ENCODE measurements around the gene SAP30BP. TPM values are rescaled to one million over a fixed set of nuclear protein-coding genes. Genes with fewer than 3 reads are reported as not detected.

SAP30BP gene
- total and polyA plus RNA-seq, 8 donors: 24.6 to 154 (median 72.9) TPM

DNA sequence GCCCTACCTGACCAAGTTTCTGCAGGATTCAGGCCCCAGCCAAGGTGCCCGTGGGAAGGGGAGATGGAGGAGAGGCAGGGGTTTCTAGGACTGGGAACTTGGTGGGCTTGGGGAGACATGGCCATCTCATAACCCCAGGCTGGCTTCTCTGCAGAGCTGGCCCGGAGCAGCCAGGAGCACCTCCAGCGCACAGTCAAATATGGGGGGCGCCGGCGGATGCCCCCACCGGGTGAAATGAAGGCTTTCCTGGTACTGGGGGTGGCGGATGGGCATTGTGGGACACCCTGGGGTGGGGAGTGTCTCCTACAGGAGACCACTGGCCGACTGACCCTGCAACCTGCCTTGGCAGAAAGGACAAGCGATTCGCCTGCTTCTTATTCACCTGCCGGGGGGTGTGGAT is 43.1 kb upstream of the SAP30BP start:
- Histone ChIP-seq H3K4me1 (no peaks in the 10 kb centered on the region), H3K27ac (no peak overlapping the region), H3K27me3 (no peaks in the 10 kb centered on the region), H3K9me3 (no peaks in the 10 kb centered on the region), H3K36me3 (peaks cover 21 to 100% (median 91%) of the 10 kb centered on the region in 4 donors), H3K4me3 (no peak overlapping the region)
- DNase-seq: no peak
- intact Hi-C loops (cut with DNase I; ENCODE audit: low total_unique reads): no loop called here
- TF ChIP-seq POLR2AphosphoS5 (IDR thresholded peaks at IDR 0.05): no peak
- TF ChIP-seq CTCF (IDR thresholded peaks at IDR 0.05): no peak
- TF ChIP-seq POLR2A (IDR thresholded peaks at IDR 0.05): no peak
- TF ChIP-seq EP300 (IDR thresholded peaks at IDR 0.05): no peak
- WGBS, 5 donors: 85 to 90% (median 90%) methylated on average over 12 of the region's 12 CpGs

DNA sequence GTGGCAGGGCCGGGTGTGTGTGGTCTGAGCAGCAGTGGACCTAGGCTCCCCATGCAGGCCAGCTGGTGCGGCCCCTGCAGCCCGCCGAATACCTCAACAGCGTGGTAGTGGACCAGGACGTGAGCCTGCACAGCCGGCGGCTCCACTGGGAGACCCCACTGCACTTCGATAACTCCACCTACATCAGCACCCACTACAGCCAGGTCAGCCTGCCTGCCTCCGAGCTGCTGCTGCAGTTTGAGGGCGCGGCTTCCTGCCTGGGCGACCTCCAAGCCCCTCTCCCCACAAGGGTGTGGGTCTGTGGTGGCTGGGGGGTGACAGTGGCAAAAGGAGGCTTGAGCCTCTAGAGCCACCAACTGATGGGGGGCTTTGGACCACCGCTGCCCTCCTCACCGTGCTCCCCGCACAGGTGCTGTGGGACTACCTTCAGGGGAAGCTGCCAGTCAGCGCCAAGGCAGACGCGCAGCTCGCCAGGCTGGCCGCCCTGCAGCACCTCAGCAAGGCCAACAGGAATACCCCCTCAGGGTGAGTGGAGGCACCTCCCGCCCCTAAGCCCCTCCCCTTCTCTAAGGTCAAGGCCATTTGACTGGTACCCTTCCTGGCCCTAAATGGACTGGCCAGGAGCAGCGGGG is 42.3 kb upstream of the SAP30BP start:
- Histone ChIP-seq H3K4me1 (no peaks in the 10 kb centered on the region), H3K27me3 (no peaks in the 10 kb centered on the region), H3K27ac (no peak overlapping the region), H3K36me3 (peaks cover 22 to 99% (median 90%) of the 10 kb centered on the region in 4 donors), H3K4me3 (no peak overlapping the region), H3K9me3 (no peaks in the 10 kb centered on the region)
- intact Hi-C loops (cut with DNase I; ENCODE audit: low total_unique reads): no loop called here
- TF ChIP-seq CTCF (IDR thresholded peaks at IDR 0.05): no peak
- TF ChIP-seq POLR2AphosphoS5 (IDR thresholded peaks at IDR 0.05): no peak
- TF ChIP-seq EP300 (IDR thresholded peaks at IDR 0.05): no peak
- no peak for TF ChIP-seq POLR2A (IDR thresholded peaks at IDR 0.05)
- DNase-seq: no peak
- WGBS, 5 donors: 82 to 96% (median 86%) methylated on average over 9 to 23 of the region's 23 CpGs

DNA sequence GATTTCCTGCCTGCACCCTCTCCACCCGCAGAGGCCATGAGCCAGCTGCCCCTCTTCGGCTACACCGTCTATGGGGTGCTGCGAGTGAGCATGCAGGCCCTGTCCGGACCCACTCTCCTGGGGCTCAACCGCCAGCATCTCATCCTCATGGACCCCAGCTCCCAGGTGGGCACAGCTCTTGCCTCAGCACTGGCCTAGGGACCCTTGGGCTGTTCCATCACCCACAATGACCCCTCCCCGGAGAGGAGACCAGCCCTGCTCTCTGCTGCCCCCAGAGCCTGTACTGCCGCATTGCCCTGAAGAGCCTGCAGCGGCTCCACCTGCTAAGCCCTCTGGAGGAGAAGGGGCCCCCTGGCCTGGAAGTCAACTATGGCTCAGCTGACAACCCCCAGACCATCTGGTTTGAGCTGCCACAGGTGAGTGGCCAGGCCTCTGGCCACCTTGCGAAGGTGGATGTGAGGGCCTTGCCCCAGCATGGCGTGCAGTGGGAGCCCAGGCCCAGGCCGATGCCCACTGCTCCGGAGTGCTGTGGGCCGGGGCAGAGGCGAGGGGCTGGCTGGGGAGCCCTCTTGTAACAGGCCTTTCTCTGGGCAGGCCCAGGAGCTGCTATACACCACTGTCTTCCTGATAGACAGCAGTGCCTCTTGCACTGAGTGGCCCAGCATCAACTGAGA is 41.2 kb upstream of the SAP30BP start:
- H3K4me3 ChIP-seq: no peak overlapping the region
- DNase-seq: peak in 1 of 2 donors; percentile 70
- no peak overlapping the region for H3K27ac ChIP-seq
- no peaks in the 10 kb centered on the region for H3K4me1 ChIP-seq
- intact Hi-C loops (cut with DNase I; ENCODE audit: low total_unique reads): no loop called here
- peaks cover 22 to 99% (median 90%) of the 10 kb centered on the region in 4 donors for H3K36me3 ChIP-seq
- H3K27me3 ChIP-seq: no peaks in the 10 kb centered on the region
- WGBS, 5 donors: 82 to 86% (median 84%) methylated on average over 12 to 15 of the region's 15 CpGs
- TF ChIP-seq EP300 (IDR thresholded peaks at IDR 0.05): no peak
- peak in 4 of 7 experiments; percentile 28 to 45 (median 34) for TF ChIP-seq CTCF (IDR thresholded peaks at IDR 0.05)
- H3K9me3 ChIP-seq: no peaks in the 10 kb centered on the region

GRCh38 chr17:75626496-75627038 is 40.6 kb upstream of the SAP30BP start:
- no peaks in the 10 kb centered on the region for H3K9me3 ChIP-seq
- DNase-seq: no peak
- no peaks in the 10 kb centered on the region for H3K27me3 ChIP-seq
- TF ChIP-seq EP300 (IDR thresholded peaks at IDR 0.05): no peak
- no peak for TF ChIP-seq CTCF (IDR thresholded peaks at IDR 0.05)
- no peak for TF ChIP-seq POLR2A (IDR thresholded peaks at IDR 0.05)
- no peak for TF ChIP-seq POLR2AphosphoS5 (IDR thresholded peaks at IDR 0.05)
- intact Hi-C loops (cut with DNase I; ENCODE audit: low total_unique reads): no loop called here
- H3K27ac ChIP-seq: no peak overlapping the region
- peaks cover 22 to 97% (median 91%) of the 10 kb centered on the region in 4 donors for H3K36me3 ChIP-seq
- H3K4me3 ChIP-seq: no peak overlapping the region
- H3K4me1 ChIP-seq: no peaks in the 10 kb centered on the region
- WGBS, 5 donors: 82 to 84% (median 83%) methylated on average over 5 to 11 of the region's 11 CpGs
